Lower lobe of right lung (tissue), 2 donors: Measurements from ENCODE around the gene GPR21. TPM values are rescaled to one million over a fixed set of nuclear protein-coding genes. Genes with fewer than 3 reads are reported as not detected.

ENCODE experiments used
- ATAC-seq, 2 donors: fragments of 200-7000 bp; cut with Tn5 transposase; one replicate each; pipeline ENCODE4 v1.9.1; 2020 to 2022; ENCODE audit warnings: mild to moderate bottlenecking in 2 of 2, moderate library complexity in 2 of 2
- DNase-seq: peaks from one replicate; pipeline ENCODE4 v3.0.0-alpha.2; 2020
- H3K27ac ChIP-seq: fragments of 200-600 bp; one replicate; pipeline ENCODE4 v1.8.0; 2022
- H3K27me3 ChIP-seq: fragments of 200-600 bp; one replicate; pipeline ENCODE4 v1.8.0; 2022; ENCODE audit warnings: low read depth
- H3K36me3 ChIP-seq: fragments of 200-600 bp; one replicate; pipeline ENCODE4 v1.8.0; 2022; ENCODE audit warnings: mild to moderate bottlenecking
- H3K4me1 ChIP-seq: fragments of 200-600 bp; one replicate; pipeline ENCODE4 v1.8.0; 2022
- H3K4me3 ChIP-seq: fragments of 200-600 bp; one replicate; pipeline ENCODE4 v1.8.0; 2022; ENCODE audit warnings: mild to moderate bottlenecking
- H3K9me3 ChIP-seq: fragments of 200-600 bp; one replicate; pipeline ENCODE4 v1.8.0; 2022
- CTCF ChIP-seq: fragments of 200-600 bp; IDR thresholded peaks from one replicate; pipeline ENCODE4 v1.8.0; 2022; ENCODE audit warnings: antibody characterized with exemption, mild to moderate bottlenecking
- intact Hi-C: fragments of 100-400 bp; cut with DNase I; formaldehyde crosslinking; loops from one replicate; pipeline ENCODE4 v1.11.0; 2022
- total RNA-seq: library from RNA; stranded (reverse); fragmentation: NEBNext Ultra II Directional; extraction: Animal tissue kit (Norgen Biotek cat#: 25700); gene quantifications from one replicate; pipeline ENCODE4 v1.2.1, GENCODE V29; 2021
- donor health status: DM: no; HTN: yes; CAD: no; lungs with severe emphysema.

GPR21 gene
- total RNA-seq, 1 donor from 2014 or later = 2.2 TPM

DNA sequence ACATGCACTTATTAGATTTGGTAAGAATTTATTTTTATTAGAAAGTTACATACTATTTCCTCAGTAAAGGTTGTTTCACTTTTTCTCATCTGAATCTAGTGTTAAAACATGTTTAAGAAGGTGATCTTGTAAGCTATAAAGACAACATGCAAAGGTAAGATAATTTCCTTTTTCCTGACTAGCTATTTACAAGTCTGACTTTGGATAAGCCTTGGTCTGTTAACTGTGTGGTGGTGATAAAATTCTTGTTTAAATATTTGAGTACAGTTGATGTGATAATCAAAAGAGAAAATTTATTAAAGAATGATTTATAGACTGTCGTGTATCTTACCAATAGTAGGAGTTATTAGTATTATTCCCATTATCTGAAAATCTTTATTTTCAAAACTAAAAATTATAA is 36.9 kb upstream of the GPR21 start:
- H3K4me1 ChIP-seq = peaks cover 1% of the 10 kb centered on the region
- intact Hi-C loops = no loop called here
- no peak for ATAC-seq
- H3K27me3 ChIP-seq = no peaks in the 10 kb centered on the region
- peaks cover 80% of the 10 kb centered on the region for H3K36me3 ChIP-seq
- DNase-seq = no peak
- no peak for TF ChIP-seq CTCF
- no peak overlapping the region for H3K4me3 ChIP-seq
- H3K9me3 ChIP-seq = no peaks in the 10 kb centered on the region
- H3K27ac ChIP-seq = no peak overlapping the region

DNA sequence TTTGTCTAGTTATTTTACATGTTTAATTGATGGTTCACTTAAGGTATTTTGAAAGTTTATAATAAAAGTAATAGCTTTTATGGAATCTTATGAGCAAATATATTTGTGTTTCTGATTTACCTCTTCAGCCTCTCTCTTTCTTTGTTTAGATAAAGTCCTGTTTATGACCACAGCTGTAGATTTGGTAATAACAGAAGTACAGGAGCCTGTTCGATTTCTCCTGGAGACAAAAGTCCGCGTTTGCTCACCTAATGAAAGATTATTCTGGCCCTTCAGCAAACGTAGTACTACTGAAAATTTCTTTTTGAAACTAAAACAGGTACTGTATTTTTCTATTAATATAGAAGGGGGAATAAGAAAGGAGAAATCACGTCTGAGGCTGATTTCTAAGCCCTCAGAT is 35.0 kb upstream of the GPR21 start:
- H3K27ac ChIP-seq = no peak overlapping the region
- H3K9me3 ChIP-seq = no peaks in the 10 kb centered on the region
- H3K4me1 ChIP-seq = peaks cover 9% of the 10 kb centered on the region
- intact Hi-C loops = no loop called here
- DNase-seq (no peak), ATAC-seq (no peak)
- H3K4me3 ChIP-seq = no peak overlapping the region
- H3K27me3 ChIP-seq = no peaks in the 10 kb centered on the region
- peaks cover 69% of the 10 kb centered on the region for H3K36me3 ChIP-seq
- TF ChIP-seq CTCF = no peak

DNA sequence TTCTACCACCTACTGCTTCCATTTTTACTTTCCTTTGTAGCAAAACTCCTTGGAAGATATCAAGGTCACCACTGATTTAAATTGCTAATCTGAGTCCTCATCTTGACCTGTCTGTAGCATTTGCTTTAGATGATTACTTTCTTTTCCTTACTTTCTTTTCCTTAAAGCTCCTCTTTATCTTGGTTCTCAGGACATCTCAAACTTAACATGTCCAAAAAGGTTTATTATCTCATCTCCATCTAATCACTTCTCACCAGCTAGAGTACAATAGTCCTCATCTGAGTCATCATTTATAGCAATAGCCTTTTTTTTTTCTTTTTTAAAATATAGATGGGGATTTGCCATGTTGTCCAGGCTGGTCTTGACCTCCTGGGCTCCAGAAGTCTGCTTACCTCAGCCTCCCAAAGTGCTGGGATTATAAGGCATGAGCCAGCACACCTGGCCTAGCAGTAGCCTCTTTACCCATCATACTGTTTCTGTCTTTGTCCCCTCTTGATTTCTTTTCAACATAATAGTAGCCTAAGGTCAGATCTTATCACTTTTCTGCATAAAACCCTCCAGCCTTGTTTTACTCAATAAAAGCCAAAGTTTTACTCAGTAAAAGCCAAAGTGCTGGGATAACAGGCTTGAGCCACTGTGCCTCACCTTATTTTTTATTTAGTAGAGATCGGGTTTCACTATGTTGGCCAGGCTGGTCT is 32.9 kb upstream of the GPR21 start:
- ATAC-seq = no peak
- TF ChIP-seq CTCF = no peak
- Histone ChIP-seq H3K4me3 (no peak overlapping the region), H3K27ac (no peak overlapping the region), H3K4me1 (peaks cover 9% of the 10 kb centered on the region), H3K9me3 (no peaks in the 10 kb centered on the region), H3K27me3 (no peaks in the 10 kb centered on the region), H3K36me3 (peaks cover 74% of the 10 kb centered on the region)
- intact Hi-C loops = no loop called here
- DNase-seq = no peak

DNA sequence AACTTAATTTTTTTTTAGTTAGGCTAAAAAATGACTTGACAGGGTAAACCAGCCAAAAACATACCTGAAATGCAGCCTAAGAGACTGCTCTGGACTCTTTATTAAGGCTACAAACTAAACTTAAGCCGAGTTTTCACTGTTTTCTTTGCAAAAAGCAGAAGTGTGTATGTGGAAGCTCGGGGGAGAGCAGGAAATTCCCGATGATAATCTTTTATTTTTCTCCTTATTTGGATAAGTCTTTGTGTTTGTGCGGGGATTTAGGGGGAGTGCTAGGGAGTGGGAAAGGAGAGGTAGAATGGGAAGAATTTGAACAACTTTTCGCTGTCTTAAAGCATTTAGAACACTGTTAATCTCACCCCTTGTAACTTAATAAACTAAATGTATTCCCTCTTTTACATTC is 30.7 kb upstream of the GPR21 start:
- ATAC-seq (no peak), DNase-seq (no peak)
- no peak for TF ChIP-seq CTCF
- Histone ChIP-seq H3K27ac (no peak overlapping the region), H3K9me3 (no peaks in the 10 kb centered on the region), H3K4me3 (no peak overlapping the region), H3K4me1 (peaks cover 9% of the 10 kb centered on the region), H3K27me3 (no peaks in the 10 kb centered on the region), H3K36me3 (peaks cover 64% of the 10 kb centered on the region)
- intact Hi-C loops = no loop called here

GRCh38 chr9:123003466-123003865 is 30.0 kb upstream of the GPR21 start:
- no peak for ATAC-seq
- H3K4me3 ChIP-seq = no peak overlapping the region
- peaks cover 9% of the 10 kb centered on the region for H3K4me1 ChIP-seq
- no peak for DNase-seq
- H3K9me3 ChIP-seq = no peaks in the 10 kb centered on the region
- H3K27ac ChIP-seq = no peak overlapping the region
- no peaks in the 10 kb centered on the region for H3K27me3 ChIP-seq
- peaks cover 57% of the 10 kb centered on the region for H3K36me3 ChIP-seq
- TF ChIP-seq CTCF = no peak
- intact Hi-C loops = no loop called here
